Neural cell (in vitro differentiated cells): ENCODE data around the gene PRR12. TPM values are rescaled to one million over a fixed set of nuclear protein-coding genes. Genes with fewer than 3 reads are reported as not detected.

ENCODE experiments used
- H2AFZ ChIP-seq: fragments of 200-600, 300-800 bp; sonication (generic), shearing (Covaris generic); 2 replicates; pipeline ENCODE4 v1.6.0; 2014; ENCODE audit warnings: low read depth, mild to moderate bottlenecking, antibody characterized with exemption, low read length, moderate library complexity
- H3F3A ChIP-seq: fragments of 200-600 bp; shearing (Covaris generic); 2 replicates; pipeline ENCODE4 v1.6.1; 2016; ENCODE audit warnings: mild to moderate bottlenecking, moderate library complexity, mixed read lengths, antibody characterized with exemption, low read length; ENCODE audit not compliant: insufficient read depth, poor library complexity, severe bottlenecking
- H3K27ac ChIP-seq: fragments of 200-600, 300-800 bp; sonication (generic), shearing (Covaris generic); 2 replicates; pipeline ENCODE4 v1.5.1; 2014; ENCODE audit warnings: mild to moderate bottlenecking, low read length, moderate library complexity
- H3K27me3 ChIP-seq: fragments of 300-800, 200-600 bp; sonication (generic), shearing (Covaris generic); 2 replicates; pipeline ENCODE4 v1.6.0; 2014; ENCODE audit warnings: mild to moderate bottlenecking, low read depth, low read length, moderate library complexity; ENCODE audit not compliant: insufficient read depth
- H3K36me3 ChIP-seq: fragments of 300-800, 200-600 bp; sonication (generic), shearing (Covaris generic); 2 replicates; pipeline ENCODE4 v1.5.1; 2014; ENCODE audit warnings: mild to moderate bottlenecking, antibody characterized with exemption, low read length, moderate library complexity; ENCODE audit not compliant: insufficient read depth
- H3K4me2 ChIP-seq: fragments of 300-800, 200-600 bp; sonication (generic), shearing (Covaris generic); 2 replicates; pipeline ENCODE4 v1.6.0; 2014; ENCODE audit warnings: mild to moderate bottlenecking, low read length
- H3K4me3 ChIP-seq: fragments of 300-800, 200-600 bp; sonication (generic), shearing (Covaris generic); 2 replicates; pipeline ENCODE4 v1.5.1; 2014; ENCODE audit warnings: mild to moderate bottlenecking, low read length, moderate library complexity
- H3K79me2 ChIP-seq: fragments of 200-600 bp; shearing (Covaris generic); replicated peaks from 2 replicates; pipeline ENCODE4 v1.6.0; 2014; ENCODE audit warnings: mild to moderate bottlenecking, low read length, moderate library complexity; ENCODE audit not compliant: insufficient read depth
- H3K9ac ChIP-seq: fragments of 300-800, 200-600 bp; sonication (generic), shearing (Covaris generic); 2 replicates; pipeline ENCODE4 v1.6.1; 2016; ENCODE audit warnings: mild to moderate bottlenecking, low read length, mixed read lengths
- H3K9me2 ChIP-seq: fragments of 200-600 bp; shearing (Covaris generic); 2 replicates; pipeline ENCODE4 v1.6.1; 2016; ENCODE audit warnings: mild to moderate bottlenecking, low read length, mixed read lengths; ENCODE audit not compliant: insufficient read depth
- H3K9me3 ChIP-seq: fragments of 200-600, 300-800 bp; sonication (generic), shearing (Covaris generic); 2 replicates; pipeline ENCODE4 v1.6.1; 2016; ENCODE audit warnings: mild to moderate bottlenecking, mixed run types, low read length, moderate library complexity, mixed read lengths
- H4K20me1 ChIP-seq: fragments of 200-600 bp; shearing (Covaris generic); 2 replicates; pipeline ENCODE4 v1.6.1; 2016; ENCODE audit warnings: mild to moderate bottlenecking, mixed run types; ENCODE audit not compliant: insufficient read depth
- CTCF ChIP-seq: fragments of 450-650 bp; IDR thresholded peaks from 2 replicates; pipeline ENCODE4 v1.5.1; 2014; ENCODE audit warnings: antibody characterized with exemption, mild to moderate bottlenecking, moderate library complexity; ENCODE audit not compliant: poor library complexity, severe bottlenecking
- EP300 ChIP-seq: fragments of 450-650 bp; conservative IDR thresholded peaks from 2 replicates; pipeline ENCODE4 v1.6.1; 2014; ENCODE audit warnings: antibody characterized with exemption, mild to moderate bottlenecking, moderate library complexity; ENCODE audit not compliant: poor library complexity, severe bottlenecking
- EZH2 ChIP-seq: fragments of 200-600, 300-800 bp; shearing (Covaris generic), sonication (generic); IDR thresholded peaks from 2 replicates; pipeline ENCODE4 v1.6.1; 2014; ENCODE audit warnings: antibody characterized with exemption, low read length, borderline replicate concordance, mild to moderate bottlenecking; ENCODE audit not compliant: insufficient read depth, poor library complexity, severe bottlenecking
- MXI1 ChIP-seq: fragments of 450-650 bp; conservative IDR thresholded peaks from 2 replicates; pipeline ENCODE4 v1.6.1; 2014; ENCODE audit warnings: antibody characterized with exemption, mild to moderate bottlenecking; ENCODE audit not compliant: poor library complexity, severe bottlenecking
- POLR2AphosphoS5 ChIP-seq: IDR thresholded peaks from 2 replicates; pipeline ENCODE4 v1.6.1; 2012
- RAD21 ChIP-seq: fragments of 450-650 bp; conservative IDR thresholded peaks from 2 replicates; pipeline ENCODE4 v1.6.1; 2014; ENCODE audit warnings: antibody characterized with exemption, mild to moderate bottlenecking, moderate library complexity
- REST ChIP-seq: IDR thresholded peaks from 2 replicates; pipeline ENCODE4 v1.6.1; 2012; ENCODE audit warnings: borderline replicate concordance
- SMC3 ChIP-seq: fragments of 450-650 bp; conservative IDR thresholded peaks from 2 replicates; pipeline ENCODE4 v1.6.1; 2014; ENCODE audit warnings: antibody characterized with exemption, mild to moderate bottlenecking, moderate library complexity; ENCODE audit not compliant: poor library complexity
- TAF1 ChIP-seq: IDR thresholded peaks from 2 replicates; pipeline ENCODE4 v1.6.1; 2012; ENCODE audit warnings: low read depth
- polyA plus RNA-seq: library from polyadenylated mRNA; depleted of rRNA; stranded (reverse); fragments of >200 nt; gene quantifications from 2 replicates; pipeline ENCODE4 v1.2.3, GENCODE V29; 2014

Gene PRR12
- polyA plus RNA-seq, 1 donor from 2014 or later: 1.2 TPM

GRCh38 chr19:49554701-49555181 lies 36.2 kb upstream of the PRR12 start:
- no peaks in the 10 kb centered on the region for H4K20me1 ChIP-seq
- H3K27me3 ChIP-seq: no peaks in the 10 kb centered on the region
- TF ChIP-seq RAD21 (no peak), TAF1 (no peak), EP300 (no peak), POLR2AphosphoS5 (no peak), EZH2 (no peak), REST (no peak)
- no peak overlapping the region for H3K4me3 ChIP-seq
- H3K9me3 ChIP-seq: no peaks in the 10 kb centered on the region
- H3K27ac ChIP-seq: no peak overlapping the region
- H3K79me2 ChIP-seq: no peaks in the 10 kb centered on the region
- no peaks in the 10 kb centered on the region for H3F3A ChIP-seq
- H2AFZ ChIP-seq: no peak overlapping the region
- no peak overlapping the region for H3K9ac ChIP-seq
- no peaks in the 10 kb centered on the region for H3K9me2 ChIP-seq
- no peak overlapping the region for H3K4me2 ChIP-seq
- no peaks in the 10 kb centered on the region for H3K36me3 ChIP-seq

- Histone ChIP-seq H3K27me3 (no peaks in the 10 kb centered on the region), H3K4me2 (no peak overlapping the region), H3K9me2 (no peaks in the 10 kb centered on the region), H4K20me1 (no peaks in the 10 kb centered on the region), H3K36me3 (no peaks in the 10 kb centered on the region), H3K9ac (no peak overlapping the region), H3F3A (no peaks in the 10 kb centered on the region), H3K4me3 (no peak overlapping the region), H3K27ac (no peak overlapping the region), H3K9me3 (no peaks in the 10 kb centered on the region), H3K79me2 (no peaks in the 10 kb centered on the region), H2AFZ (no peak overlapping the region)
- TF ChIP-seq SMC3 (no peak), RAD21 (no peak), CTCF (no peak), POLR2AphosphoS5 (no peak), EZH2 (no peak), EP300 (no peak), TAF1 (no peak), MXI1 (no peak), REST (no peak)
Measured at GRCh38 chr19:49555600-49556411, 35.2 kb upstream of the PRR12 start.
